GM12878 (cell line): ENCODE data around the gene FDXR. TPM values are rescaled to one million over a fixed set of nuclear protein-coding genes. Genes with fewer than 3 reads are reported as not detected.

Experiments used
- ATAC-seq: fragments of 200-7000 bp; cut with Tn5 transposase; 3 replicates; pipeline ENCODE4 v1.9.1; 2020; ENCODE audit warnings: mild to moderate bottlenecking, moderate library complexity
- BruUV-seq: library from RNA; stranded (reverse); fragments of 400-500 nt; replicated peaks from 2 replicates; lab custom pipeline; 2021; lab: Mats Ljungman, UMichigan
- CTCF ChIA-PET: fragments of 300-600 bp; sonication (Branson Sonifier 250); formaldehyde crosslinking; extraction: SDS; loops from one replicate; lab custom pipeline; 2021; ENCODE audit warnings: inconsistent platforms; lab: Yijun Ruan, JAX
- POLR2A ChIA-PET: fragments of 350-600 bp; formaldehyde crosslinking; extraction: SDS; loops from one replicate; lab custom pipeline; 2021; ENCODE audit warnings: inconsistent platforms; lab: Charles Lee
- RAD21 ChIA-PET: fragments of 300-600 bp; sonication (Branson Sonifier 250); formaldehyde crosslinking; loops from one replicate; lab custom pipeline; 2023; ENCODE audit warnings: antibody characterized with exemption; ENCODE audit not compliant: unreplicated experiment; lab: Charles Lee
- SMC1A ChIA-PET: fragments of 300-600 bp; sonication (Branson Sonifier 250); formaldehyde crosslinking; loops from one replicate; lab custom pipeline; 2023; ENCODE audit not compliant: unreplicated experiment, uncharacterized antibody; lab: Charles Lee
- DNase-seq: peaks from one replicate; pipeline ENCODE4 v3.0.0-alpha.2; 2011; ENCODE audit warnings: low read depth, low spot score
- FAIRE-seq: peaks from 3 replicates; lab custom pipeline; 2011; peaks lifted over from hg19 to GRCh38; lab: Jason Lieb, UNC
- H2AFZ ChIP-seq: 2 replicates; pipeline ENCODE4 v1.6.0; 2011; ENCODE audit warnings: low read depth, low read length, control low read depth; ENCODE audit not compliant: control insufficient read depth
- H3K27ac ChIP-seq: 2 replicates; pipeline ENCODE4 v1.5.1; 2011; ENCODE audit warnings: control low read depth; ENCODE audit not compliant: control insufficient read depth, insufficient read depth
- H3K27me3 ChIP-seq, 2 experiments: replicated peaks in 1 of 2; 2 replicates each; pipeline versions ENCODE4 v1.6.0 to v1.6.1; 2011; ENCODE audit warnings: low read length in 1 of 2; ENCODE audit not compliant: control insufficient read depth in 2 of 2, insufficient read depth in 2 of 2
- H3K36me3 ChIP-seq, 2 experiments: 2 replicates each; pipeline ENCODE4 v1.5.1; 2011; ENCODE audit warnings: low read length in 1 of 2; ENCODE audit not compliant: control insufficient read depth in 2 of 2, insufficient read depth in 2 of 2
- H3K4me1 ChIP-seq: 2 replicates; pipeline ENCODE4 v1.6.1; 2011; ENCODE audit warnings: mild to moderate bottlenecking, low read length, moderate library complexity, mixed read lengths; ENCODE audit not compliant: control insufficient read depth, insufficient read depth
- H3K4me2 ChIP-seq: 2 replicates; pipeline ENCODE4 v1.6.0; 2011; ENCODE audit warnings: control low read depth; ENCODE audit not compliant: control insufficient read depth, insufficient read depth
- H3K4me3 ChIP-seq: fragments of 200-600 bp; sonication (generic); 2 replicates; pipeline ENCODE4 v1.5.1; 2016
- H3K79me2 ChIP-seq: 2 replicates; pipeline ENCODE4 v1.6.0; 2011; ENCODE audit warnings: low read length; ENCODE audit not compliant: control insufficient read depth, insufficient read depth
- H3K9ac ChIP-seq: 2 replicates; pipeline ENCODE4 v1.8.0; 2011; ENCODE audit warnings: low read length, control low read depth, mixed read lengths; ENCODE audit not compliant: control insufficient read depth, insufficient read depth
- H3K9me3 ChIP-seq: replicated peaks from 3 replicates; pipeline ENCODE4 v1.5.1; 2011; ENCODE audit warnings: mild to moderate bottlenecking, low read length; ENCODE audit not compliant: control insufficient read depth, insufficient read depth
- H4K20me1 ChIP-seq: 2 replicates; pipeline ENCODE4 v1.6.0; 2011; ENCODE audit not compliant: control insufficient read depth, insufficient read depth
- CHD1 ChIP-seq: IDR thresholded peaks from 2 replicates; pipeline ENCODE4 v1.6.1; 2012; ENCODE audit warnings: low read depth, low read length, improper control_type of control experiment
- ETV6 ChIP-seq, 2 experiments: fragments of 450-650 bp in 1 of 2; IDR thresholded peaks in 1 of 2; conservative IDR thresholded peaks in 1 of 2; 2 replicates each; pipeline ENCODE4 v1.6.1; 2014; ENCODE audit warnings: antibody characterized with exemption in 1 of 2, borderline replicate concordance in 1 of 2, low read depth in 1 of 2, mild to moderate bottlenecking in 1 of 2, moderate library complexity in 1 of 2
- SMARCA5 ChIP-seq: fragments of 450-650 bp; IDR thresholded peaks from 2 replicates; pipeline ENCODE4 v1.6.1; 2017; ENCODE audit warnings: mild to moderate bottlenecking
- WGBS: methylation state at CpG from one replicate; pipeline ENCODE4 v1.1.6; 2016; ENCODE audit warnings: low lambda C conversion rate; ENCODE audit not compliant: insufficient replicate concordance, insufficient coverage; ENCODE audit errors: missing lambda C conversion rate; 5-methylcytosine and 5-hydroxymethylcytosine counted together
- in situ Hi-C: fragments of 300-500 bp; cut with MboI; formaldehyde crosslinking; loops from 9 replicates; pipeline ENCODE4 v1.14.3; 2018; ENCODE audit warnings: mixed read lengths
- intact Hi-C: fragments of 100-400 bp; cut with micrococcal nuclease; formaldehyde crosslinking; loops from one replicate; pipeline ENCODE4 v1.14.2; 2022; ENCODE audit not compliant: unreplicated experiment
- polyA plus RNA-seq, 11 experiments: library from polyadenylated mRNA; depleted of rRNA in 4 of 11; unstranded in 6 of 11; stranded (reverse) in 5 of 11; fragments of >200 nt; fragmentation: Nextera tagmentation in 4 of 11; fragmentation: Illumina TruSeq in 1 of 11; extraction: Ambion mirVana in 4 of 11; extraction: Trizol in 1 of 11; gene quantifications; 1 replicate in 1 of 11; 2 replicates in 10 of 11; pipeline versions ENCODE4 v1.2.1 to v1.2.3, GENCODE V29; 2011 to 2016; ENCODE audit warnings: inconsistent platforms in 2 of 11, missing spikeins in 2 of 11, low read depth in 1 of 11
- total RNA-seq, 4 experiments: library from RNA; depleted of rRNA in 3 of 4; stranded (reverse); fragments of >200 nt in 3 of 4; fragmentation: Illumina TruSeq in 1 of 4; extraction: Trizol in 1 of 4; gene quantifications; 2 replicates each; pipeline versions ENCODE4 v1.2.1 to v1.2.3, GENCODE V29; 2013 to 2021
- TF ChIP-seq, protein P1 (sequence below), 3 experiments: IDR thresholded peaks in 2 of 3; conservative IDR thresholded peaks in 1 of 3; 2 replicates each; pipeline ENCODE4 v1.5.1; 2011; ENCODE audit warnings: low read depth in 3 of 3, low read length in 3 of 3, mild to moderate bottlenecking in 3 of 3, control low read depth in 2 of 3, moderate library complexity in 2 of 3, inconsistent platforms in 1 of 3, mixed read lengths in 1 of 3; ENCODE audit not compliant: control insufficient read depth in 2 of 3, insufficient read depth in 1 of 3; ENCODE audit errors: extremely low read depth in 1 of 3

Gene FDXR
- total and polyA plus RNA-seq, 10 of the 15 experiments (the other 5 are each of a cell fraction or from before 2014, with no cell fraction given): 0.85 to 162 (median 48.2) TPM

DNA sequence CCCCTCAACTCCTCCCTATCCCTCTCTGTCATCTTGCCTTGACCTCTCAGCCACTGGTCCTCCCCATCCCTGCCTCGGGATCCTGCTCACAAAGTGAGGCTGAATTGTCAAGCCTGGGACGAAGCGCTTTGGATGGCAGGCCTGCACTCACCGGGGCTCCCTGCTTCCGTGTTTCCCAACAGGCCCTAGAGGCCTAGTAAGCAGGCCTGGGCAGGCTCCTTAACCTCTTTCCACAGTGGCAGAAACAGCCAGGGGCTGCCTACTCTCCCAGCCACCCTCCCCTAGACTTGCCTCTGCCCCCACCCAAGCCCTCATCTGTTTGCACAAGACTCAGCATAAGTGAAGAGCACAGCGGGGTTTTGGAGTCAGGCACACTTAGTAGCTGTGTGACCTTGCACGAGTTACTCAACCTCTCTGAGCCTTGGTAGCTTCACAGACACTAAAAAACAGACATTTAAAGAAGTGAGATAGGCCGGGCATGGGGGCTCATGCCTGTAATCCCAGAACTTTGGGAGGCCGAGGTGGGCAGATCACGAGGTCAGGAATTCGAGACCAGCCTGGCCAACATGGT is 25.7 kb upstream of the FDXR start:
- no peaks in the 10 kb centered on the region for H3K79me2 ChIP-seq
- no peaks in the 10 kb centered on the region for H4K20me1 ChIP-seq
- WGBS: 30% methylated on average over 11 of the region's 11 CpGs
- no peaks in the 10 kb centered on the region for H3K36me3 ChIP-seq
- SMC1A ChIA-PET: no interaction called here
- RAD21 ChIA-PET: interaction anchor here (1.3 kb wide), 1 partner anchor 107 kb away, joined by 3 read pairs; no protein-coding TSS in a partner anchor
- H3K27me3 ChIP-seq: peaks cover 4 to 12% of the 10 kb centered on the region in 2 experiments
- H2AFZ ChIP-seq: no peak overlapping the region
- CTCF ChIA-PET: interaction anchor here (1.2 to 1.4 kb wide), 3 partner anchors 20 to 153 kb away, joined by 3 to 4 read pairs (median 3); no protein-coding TSS in a partner anchor
- DNase-seq (no peak), FAIRE-seq (no peak), ATAC-seq (no peak)
- no peak overlapping the region for H3K4me3 ChIP-seq
- intact Hi-C loops (no loop called here), in situ Hi-C loops (no loop called here)
- H3K4me2 ChIP-seq: no peak overlapping the region
- TF ChIP-seq ETV6 (conservative IDR thresholded peaks at IDR 0.05 in 1 of 2, IDR thresholded peaks at IDR 0.05 in 1 of 2; ENCODE audit: borderline replicate concordance in 1 of 2, low read depth in 1 of 2) (no peak), SMARCA5 (no peak), CHD1 (no peak)
- TF ChIP-seq, protein P1, sequence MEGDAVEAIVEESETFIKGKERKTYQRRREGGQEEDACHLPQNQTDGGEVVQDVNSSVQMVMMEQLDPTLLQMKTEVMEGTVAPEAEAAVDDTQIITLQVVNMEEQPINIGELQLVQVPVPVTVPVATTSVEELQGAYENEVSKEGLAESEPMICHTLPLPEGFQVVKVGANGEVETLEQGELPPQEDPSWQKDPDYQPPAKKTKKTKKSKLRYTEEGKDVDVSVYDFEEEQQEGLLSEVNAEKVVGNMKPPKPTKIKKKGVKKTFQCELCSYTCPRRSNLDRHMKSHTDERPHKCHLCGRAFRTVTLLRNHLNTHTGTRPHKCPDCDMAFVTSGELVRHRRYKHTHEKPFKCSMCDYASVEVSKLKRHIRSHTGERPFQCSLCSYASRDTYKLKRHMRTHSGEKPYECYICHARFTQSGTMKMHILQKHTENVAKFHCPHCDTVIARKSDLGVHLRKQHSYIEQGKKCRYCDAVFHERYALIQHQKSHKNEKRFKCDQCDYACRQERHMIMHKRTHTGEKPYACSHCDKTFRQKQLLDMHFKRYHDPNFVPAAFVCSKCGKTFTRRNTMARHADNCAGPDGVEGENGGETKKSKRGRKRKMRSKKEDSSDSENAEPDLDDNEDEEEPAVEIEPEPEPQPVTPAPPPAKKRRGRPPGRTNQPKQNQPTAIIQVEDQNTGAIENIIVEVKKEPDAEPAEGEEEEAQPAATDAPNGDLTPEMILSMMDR (IDR thresholded peaks at IDR 0.05 in 2 of 3, conservative IDR thresholded peaks at IDR 0.05 in 1 of 3; ENCODE audit: control insufficient read depth in 2 of 3, extremely low read depth in 1 of 3, insufficient read depth in 1 of 3, low read depth in 3 of 3, low read length in 3 of 3): no peak
- POLR2A ChIA-PET: no interaction called here
- H3K4me1 ChIP-seq: no peaks in the 10 kb centered on the region
- H3K9ac ChIP-seq: no peak overlapping the region
- H3K27ac ChIP-seq: no peak overlapping the region
- no TSS peak for BruUV-seq
- H3K9me3 ChIP-seq: no peaks in the 10 kb centered on the region
